Measurements from ENCODE around the gene DNAJB9.

Gene DNAJB9

GRCh38 chr7:108581655-108582491 lies 12.2 kb downstream of the DNAJB9 start:
- in situ Hi-C loops (cut with HindIII; ENCODE audit: low sequenced_read_pairs): no loop called here

GRCh38 chr7:108584211-108584610 lies 14.5 kb downstream of the DNAJB9 start:
- TF ChIP-seq CTCF (IDR thresholded peaks at IDR 0.05; ENCODE audit: low read depth, low read length, missing control alignments): no peak
- no peak for DNase-seq (ENCODE audit: low read depth)
- no peak overlapping the region for H3K4me3 ChIP-seq (ENCODE audit: low read depth, low read length)
- in situ Hi-C loops (cut with HindIII; ENCODE audit: low sequenced_read_pairs): no loop called here

More at GRCh38 chr7:108581655-108582491, 12.2 kb downstream of the DNAJB9 start:
- no peak overlapping the region for H3K4me3 ChIP-seq (ENCODE audit: low read depth, low read length)
- DNase-seq (ENCODE audit: low read depth): peak; percentile 12
- no peak for TF ChIP-seq CTCF (IDR thresholded peaks at IDR 0.05; ENCODE audit: low read depth, low read length, missing control alignments)

DNA sequence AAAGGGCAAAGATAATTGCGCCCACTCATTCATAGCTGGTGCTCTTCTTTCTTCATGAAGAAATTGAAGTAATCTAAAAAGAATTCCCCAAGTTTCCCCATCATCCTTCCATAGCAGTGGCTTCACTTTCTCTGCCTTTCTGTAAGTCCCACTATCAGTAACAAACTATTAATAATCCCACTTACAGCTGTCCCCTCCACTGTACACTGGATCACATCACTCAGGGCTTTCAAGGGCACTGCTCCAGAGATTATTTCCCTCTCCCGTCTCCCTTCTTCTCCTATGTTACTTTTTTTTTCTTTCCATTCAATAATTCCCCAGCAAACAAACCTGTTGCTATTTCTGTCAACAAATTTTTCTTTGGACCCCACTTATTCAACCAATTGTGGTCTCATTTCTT lies 16.2 kb downstream of the DNAJB9 start:
- in situ Hi-C loops (cut with HindIII; ENCODE audit: low sequenced_read_pairs): no loop called here
- DNase-seq (ENCODE audit: low read depth): no peak
- H3K4me3 ChIP-seq (ENCODE audit: low read depth, low read length): no peak overlapping the region
- TF ChIP-seq CTCF (IDR thresholded peaks at IDR 0.05; ENCODE audit: low read depth, low read length, missing control alignments): no peak

DNA sequence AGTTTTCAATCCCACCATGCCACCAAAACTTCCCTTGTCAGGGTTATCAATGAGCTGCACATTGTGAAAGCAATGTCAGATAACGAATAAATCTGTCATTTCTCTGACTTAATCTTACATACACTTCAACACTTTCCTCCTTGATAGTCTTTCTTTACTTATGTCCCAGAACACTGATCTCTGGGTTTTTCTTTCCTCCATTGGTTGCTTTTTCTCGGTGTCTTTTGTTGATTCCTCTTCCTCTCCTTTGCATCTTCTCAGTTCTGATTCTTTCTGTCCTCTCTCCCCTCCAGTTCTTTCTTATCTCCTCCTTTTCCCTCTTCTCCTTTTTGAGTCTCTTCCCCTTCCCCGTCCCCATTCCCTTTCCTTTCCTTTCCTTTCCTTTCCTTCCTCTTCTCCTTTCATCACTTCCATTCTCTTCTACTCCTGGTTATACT lies 16.6 kb downstream of the DNAJB9 start:
- DNase-seq (ENCODE audit: low read depth): no peak
- H3K4me3 ChIP-seq (ENCODE audit: low read depth, low read length): no peak overlapping the region
- TF ChIP-seq CTCF (IDR thresholded peaks at IDR 0.05; ENCODE audit: low read depth, low read length, missing control alignments): no peak
- in situ Hi-C loops (cut with HindIII; ENCODE audit: low sequenced_read_pairs): no loop called here

GRCh38 chr7:108589199-108589598 lies 19.5 kb downstream of the DNAJB9 start:
- DNase-seq (ENCODE audit: low read depth): no peak
- in situ Hi-C loops (cut with HindIII; ENCODE audit: low sequenced_read_pairs): no loop called here
- no peak overlapping the region for H3K4me3 ChIP-seq (ENCODE audit: low read depth, low read length)
- TF ChIP-seq CTCF (IDR thresholded peaks at IDR 0.05; ENCODE audit: low read depth, low read length, missing control alignments): no peak

GRCh38 chr7:108589874-108590273 lies 20.2 kb downstream of the DNAJB9 start:
- TF ChIP-seq CTCF (IDR thresholded peaks at IDR 0.05; ENCODE audit: low read depth, low read length, missing control alignments): no peak
- in situ Hi-C loops (cut with HindIII; ENCODE audit: low sequenced_read_pairs): no loop called here
- DNase-seq (ENCODE audit: low read depth): no peak
- H3K4me3 ChIP-seq (ENCODE audit: low read depth, low read length): no peak overlapping the region
